DMS79 treated with DMSO at 0.1 percent for 48 hours (cell line): ENCODE data around the gene TESMIN.

Experiments used
- DNase-seq: peaks from one replicate; lab custom pipeline; 2025; lab: John Stamatoyannopoulos, UW

The TESMIN gene, protein sequence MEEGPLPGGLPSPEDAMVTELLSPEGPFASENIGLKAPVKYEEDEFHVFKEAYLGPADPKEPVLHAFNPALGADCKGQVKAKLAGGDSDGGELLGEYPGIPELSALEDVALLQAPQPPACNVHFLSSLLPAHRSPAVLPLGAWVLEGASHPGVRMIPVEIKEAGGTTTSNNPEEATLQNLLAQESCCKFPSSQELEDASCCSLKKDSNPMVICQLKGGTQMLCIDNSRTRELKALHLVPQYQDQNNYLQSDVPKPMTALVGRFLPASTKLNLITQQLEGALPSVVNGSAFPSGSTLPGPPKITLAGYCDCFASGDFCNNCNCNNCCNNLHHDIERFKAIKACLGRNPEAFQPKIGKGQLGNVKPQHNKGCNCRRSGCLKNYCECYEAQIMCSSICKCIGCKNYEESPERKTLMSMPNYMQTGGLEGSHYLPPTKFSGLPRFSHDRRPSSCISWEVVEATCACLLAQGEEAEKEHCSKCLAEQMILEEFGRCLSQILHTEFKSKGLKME

GRCh38 chr11:68751331-68751856 is at the start of gene TESMIN:
Gene TESMIN (minus strand): TSS chr11:68751520. CDS start chr11:68750660, 860 bp downstream.
- DNase-seq: no peak

DNA sequence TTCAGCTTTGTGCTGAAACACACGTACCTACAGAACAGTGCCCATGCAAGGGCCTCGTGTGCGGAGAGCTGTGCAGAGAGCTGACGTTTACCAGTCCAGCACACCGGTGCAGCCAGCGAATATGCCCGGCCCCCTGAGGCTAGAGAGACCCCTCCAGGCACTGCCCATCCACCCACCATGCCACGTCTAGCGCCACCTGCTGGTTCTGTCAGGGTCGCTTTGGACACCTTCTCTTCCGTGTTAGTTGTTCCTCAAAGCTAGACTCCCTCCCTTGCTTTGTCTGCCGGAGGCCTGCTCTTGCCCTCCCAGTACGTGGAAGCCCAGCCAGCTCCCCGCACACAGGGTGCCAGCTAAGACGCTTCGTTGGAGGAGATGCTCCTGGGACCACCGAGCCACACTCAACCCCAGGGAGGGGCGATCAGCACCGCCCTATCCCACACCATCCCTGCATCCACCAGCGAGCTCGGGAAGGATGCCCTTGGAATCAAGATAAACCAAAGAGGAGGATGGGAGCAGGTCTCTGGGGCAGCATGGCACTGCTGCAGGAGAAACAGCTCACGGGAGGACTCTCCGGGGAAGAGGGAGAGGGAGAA is 47.0 kb upstream of the TESMIN start:
- DNase-seq: no peak

- no peak for DNase-seq
These were observed 45.5 kb upstream of the TESMIN start for GRCh38 chr11:68796801-68797200.

DNA sequence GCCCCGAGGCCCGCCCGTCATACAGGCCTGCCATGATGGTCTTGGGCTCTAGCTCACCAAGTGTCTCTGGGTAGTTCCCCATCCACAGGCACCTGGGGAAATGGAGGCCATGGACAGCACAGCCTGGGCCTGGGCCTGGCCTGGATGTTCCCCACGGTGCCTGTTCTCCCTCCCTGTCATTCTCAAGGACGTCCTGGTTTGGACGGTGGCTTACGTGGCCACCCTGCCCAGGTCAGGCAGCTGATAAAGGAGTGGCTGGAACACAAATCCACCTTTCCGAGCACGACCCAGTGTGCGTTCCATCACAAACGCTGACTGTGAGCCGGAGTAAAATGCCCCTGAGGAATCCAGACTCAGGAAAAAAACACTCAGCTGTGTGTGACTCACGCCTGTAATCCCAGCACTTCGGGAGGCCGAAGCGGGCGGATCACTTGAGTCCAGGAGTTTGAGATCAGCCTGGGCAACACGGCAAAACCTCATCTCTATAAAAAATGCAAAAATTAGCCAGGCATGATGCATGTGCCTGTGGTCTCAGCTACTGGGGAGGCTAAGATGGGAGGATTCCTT is 41.2 kb upstream of the TESMIN start:
- no peak for DNase-seq

GRCh38 chr11:68784653-68785052 is 33.3 kb upstream of the TESMIN start:
- DNase-seq: no peak

GRCh38 chr11:68783216-68783821 is 32.0 kb upstream of the TESMIN start:
- DNase-seq: no peak

GRCh38 chr11:68782711-68783110 is 31.4 kb upstream of the TESMIN start:
- DNase-seq: no peak

GRCh38 chr11:68780829-68781228 is 29.5 kb upstream of the TESMIN start:
- DNase-seq: no peak

DNA sequence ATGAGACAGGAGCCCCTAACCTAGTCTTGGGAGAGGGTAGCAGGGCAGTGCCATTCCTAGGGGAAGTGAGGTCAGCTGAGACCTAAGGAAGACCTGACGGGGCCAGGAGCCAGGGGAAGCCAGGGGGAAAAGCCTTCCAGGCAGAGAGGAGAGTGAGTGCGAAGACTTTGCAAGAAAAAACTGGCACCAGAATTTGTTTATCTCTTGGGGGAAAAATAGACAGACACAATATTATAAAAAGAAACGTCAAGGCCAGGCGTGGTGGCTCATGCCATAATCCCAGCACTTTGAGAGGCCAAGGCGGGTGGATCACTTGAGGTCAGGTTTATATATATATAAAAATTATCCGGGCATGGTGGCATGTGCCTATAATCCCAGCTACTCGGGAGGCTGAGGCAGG is 26.9 kb upstream of the TESMIN start:
- no peak for DNase-seq

DNA sequence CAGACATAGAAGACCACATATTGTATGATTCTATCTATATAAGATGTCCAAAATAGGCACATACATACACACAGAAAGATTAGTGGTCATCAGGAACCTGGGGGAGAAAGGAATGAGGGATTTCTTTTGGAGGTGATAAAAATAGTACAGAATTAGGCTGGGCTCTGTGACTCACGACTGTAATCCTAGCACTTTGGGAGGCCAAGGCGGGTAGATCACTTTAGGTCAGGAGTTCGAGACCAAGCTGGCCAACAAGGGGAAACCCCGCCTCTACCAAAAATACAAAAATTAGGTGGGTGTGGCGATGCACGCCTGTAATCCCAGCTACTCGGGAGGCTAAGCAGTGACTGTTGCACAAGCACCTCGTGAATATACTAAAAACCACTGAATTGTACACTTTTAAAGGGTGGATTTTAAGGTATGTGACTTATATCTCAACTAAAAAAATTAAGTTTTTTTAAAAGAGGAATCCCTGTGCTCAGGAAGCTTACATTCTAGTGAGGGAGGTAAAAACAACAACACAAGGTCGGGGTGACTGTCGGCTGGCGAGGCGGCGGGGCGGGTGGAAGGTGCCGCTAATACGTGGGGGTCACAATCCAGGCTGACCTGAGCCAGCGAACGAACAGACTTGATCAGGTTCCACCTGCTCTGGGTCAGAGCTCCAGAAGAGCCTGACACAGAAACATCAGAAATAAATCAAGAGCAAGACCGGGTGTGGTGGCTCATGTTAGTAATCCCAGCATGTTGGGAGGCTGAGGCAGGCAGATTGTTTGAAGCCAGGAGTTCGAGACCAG is 25.3 kb upstream of the TESMIN start:
- DNase-seq: no peak

- DNase-seq: no peak
These were observed 24.6 kb upstream of the TESMIN start for GRCh38 chr11:68775951-68776388.

DNA sequence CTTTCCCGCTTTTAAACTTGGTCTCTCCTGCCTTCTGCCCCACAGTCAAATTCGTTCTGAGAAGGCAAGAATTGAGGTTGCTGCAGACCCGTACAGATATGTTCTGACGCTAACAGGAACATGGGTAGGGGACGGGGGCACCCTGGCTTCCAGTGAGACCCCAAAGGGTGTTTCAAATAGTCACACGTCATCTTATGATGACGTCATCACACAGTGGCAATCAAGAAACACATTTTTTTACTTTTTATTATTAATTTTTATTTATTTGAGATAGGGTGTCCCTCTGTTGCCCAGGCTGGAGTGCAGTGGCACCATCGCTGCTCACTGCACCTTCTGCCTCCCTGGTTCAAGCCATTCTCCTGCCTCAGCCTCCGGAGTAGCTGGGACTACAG is 22.9 kb upstream of the TESMIN start:
- no peak for DNase-seq

GRCh38 chr11:68773521-68774193 is 22.3 kb upstream of the TESMIN start:
- DNase-seq: no peak

DNA sequence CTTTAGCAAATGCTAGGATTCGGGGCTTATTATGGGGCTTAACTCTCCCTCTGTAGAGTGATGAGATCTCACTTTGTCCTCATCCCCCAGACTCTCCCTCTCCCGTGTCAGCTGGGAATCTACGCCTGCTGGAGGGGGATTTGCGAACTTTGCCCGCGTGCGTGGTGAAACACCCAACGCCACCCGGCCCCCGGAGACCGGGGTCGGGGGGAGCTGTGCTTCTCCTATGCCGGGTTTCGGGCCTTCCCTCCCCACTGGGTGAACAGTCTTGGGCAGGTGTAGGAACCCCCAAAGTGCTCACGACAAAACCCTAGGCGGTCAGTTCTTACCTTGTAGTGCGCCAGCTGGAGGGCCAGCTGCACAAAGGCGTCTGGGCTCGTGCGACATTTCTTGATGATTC is 21.6 kb upstream of the TESMIN start:
- DNase-seq: no peak

DNA sequence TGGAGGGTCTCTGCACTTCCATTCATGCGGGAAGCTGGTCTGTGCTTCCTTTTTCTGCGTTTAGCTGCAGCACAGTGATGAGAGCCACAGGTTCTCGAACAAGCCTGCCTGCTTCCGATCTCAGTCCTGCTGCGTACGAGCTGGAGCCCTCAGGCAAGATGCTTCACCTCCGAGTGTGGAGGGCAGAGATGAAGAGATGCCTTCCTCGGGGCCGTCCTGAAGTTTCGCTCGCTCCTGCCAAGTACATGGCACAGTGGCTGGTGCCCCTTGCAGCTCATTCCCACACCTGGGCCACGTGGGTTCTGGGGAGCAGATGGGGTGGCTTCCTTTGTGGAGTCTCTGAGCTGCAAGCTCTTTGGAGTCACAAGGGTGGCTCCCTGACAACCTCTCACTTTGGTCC is 19.5 kb upstream of the TESMIN start:
- no peak for DNase-seq

GRCh38 chr11:68767672-68768071 is 16.4 kb upstream of the TESMIN start:
- DNase-seq: no peak

DNA sequence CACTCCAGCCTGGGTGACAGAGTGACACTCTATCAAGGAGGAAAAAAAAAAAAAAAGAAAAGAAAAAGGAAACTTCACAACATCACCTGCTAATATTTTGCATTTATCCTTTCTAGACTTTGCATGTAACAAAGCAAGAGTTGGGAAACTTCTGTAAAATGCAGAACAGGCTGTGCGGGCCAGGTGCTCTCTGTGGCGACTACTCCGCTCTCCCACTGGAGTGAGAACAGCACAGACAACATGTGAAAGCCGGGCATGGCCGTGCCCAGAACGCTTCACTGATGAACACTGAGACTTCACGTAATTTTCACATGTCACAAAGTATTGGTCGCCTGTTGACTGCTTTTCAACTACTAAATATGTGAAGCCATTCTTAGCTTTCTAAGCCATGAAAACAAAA is 15.5 kb upstream of the TESMIN start:
- DNase-seq: no peak

DNA sequence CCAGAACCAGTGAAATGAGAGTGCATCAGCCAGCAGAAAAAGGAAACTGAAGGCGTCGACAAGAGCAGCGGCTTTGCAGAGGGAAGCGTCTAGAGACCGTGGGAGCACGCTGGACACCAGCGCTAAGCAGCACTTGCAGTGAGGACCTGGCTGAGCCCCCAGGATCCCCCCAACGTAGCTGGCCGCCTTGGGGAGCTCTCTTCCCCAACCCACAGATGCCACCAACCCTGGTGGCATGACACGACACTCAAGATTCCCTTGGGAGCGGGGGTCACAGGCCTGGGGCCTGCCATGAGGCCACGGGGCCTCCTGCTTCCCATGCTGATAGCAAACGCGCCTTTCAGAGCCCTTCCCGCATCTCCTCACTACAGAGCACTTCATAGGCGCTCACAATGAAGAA is 13.4 kb upstream of the TESMIN start:
- DNase-seq: no peak

DNA sequence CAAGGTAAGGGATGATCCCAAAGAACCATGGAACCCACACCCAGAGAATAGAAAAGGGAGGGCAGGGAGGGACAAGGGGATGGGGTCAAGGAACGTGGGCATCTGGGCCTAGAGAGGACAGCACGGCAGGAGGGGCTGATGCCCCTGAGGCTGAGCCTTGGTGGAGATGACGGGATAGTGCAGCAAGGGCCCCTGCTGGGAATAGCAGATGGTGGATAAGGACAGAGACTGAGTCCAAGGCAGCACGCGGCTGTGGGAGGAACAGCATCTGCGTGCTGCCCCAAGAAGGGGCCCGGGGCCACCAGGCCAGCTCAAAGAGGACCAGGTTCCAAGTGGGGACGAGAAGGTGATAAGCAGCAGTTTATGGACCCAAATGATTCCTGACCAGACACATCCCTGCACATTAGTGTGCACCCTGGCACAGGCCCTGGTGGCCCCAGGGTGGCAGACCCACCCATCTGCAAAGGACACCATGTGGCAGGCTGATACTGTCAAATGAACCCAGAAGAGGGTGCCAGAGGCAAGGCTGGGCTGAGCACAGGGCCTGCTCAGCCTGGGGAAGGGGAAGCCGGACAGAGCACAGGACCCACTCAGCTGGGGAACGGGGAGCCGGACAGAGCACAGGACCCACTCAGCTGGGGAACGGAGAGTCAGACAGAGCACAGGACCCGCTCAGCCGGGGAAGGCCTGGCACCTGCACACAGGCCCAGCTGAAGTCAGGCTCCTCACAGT is 12.8 kb upstream of the TESMIN start:
- DNase-seq: no peak

GRCh38 chr11:68763181-68763721 is 11.9 kb upstream of the TESMIN start:
- no peak for DNase-seq
